A549 (cell line): ENCODE measurements around the gene SLC25A48.

ENCODE experiments used
- FOXS1 ChIP-seq: fragments of 250-450 bp; sonication (Bioruptor Pico); IDR thresholded peaks from 2 replicates; pipeline ENCODE4 v1.5.0; 2020; ENCODE audit warnings: mild to moderate bottlenecking, moderate library complexity
- POLR2A ChIP-seq: IDR thresholded peaks from 2 replicates; pipeline ENCODE4 v1.6.1; 2012; ENCODE audit warnings: mild to moderate bottlenecking, low read length
- TF ChIP-seq, protein P1 (sequence below): fragments of 250-450 bp; sonication (Bioruptor Pico); IDR thresholded peaks from 2 replicates; pipeline ENCODE4 v1.5.0; 2021; ENCODE audit warnings: mild to moderate bottlenecking, moderate library complexity, borderline replicate concordance
- TF ChIP-seq, protein P2 (sequence below): fragments of >200 bp; sonication (Bioruptor Twin); formaldehyde crosslinking; IDR thresholded peaks from 3 replicates; pipeline ENCODE4 v1.5.1; 2016

DNA sequence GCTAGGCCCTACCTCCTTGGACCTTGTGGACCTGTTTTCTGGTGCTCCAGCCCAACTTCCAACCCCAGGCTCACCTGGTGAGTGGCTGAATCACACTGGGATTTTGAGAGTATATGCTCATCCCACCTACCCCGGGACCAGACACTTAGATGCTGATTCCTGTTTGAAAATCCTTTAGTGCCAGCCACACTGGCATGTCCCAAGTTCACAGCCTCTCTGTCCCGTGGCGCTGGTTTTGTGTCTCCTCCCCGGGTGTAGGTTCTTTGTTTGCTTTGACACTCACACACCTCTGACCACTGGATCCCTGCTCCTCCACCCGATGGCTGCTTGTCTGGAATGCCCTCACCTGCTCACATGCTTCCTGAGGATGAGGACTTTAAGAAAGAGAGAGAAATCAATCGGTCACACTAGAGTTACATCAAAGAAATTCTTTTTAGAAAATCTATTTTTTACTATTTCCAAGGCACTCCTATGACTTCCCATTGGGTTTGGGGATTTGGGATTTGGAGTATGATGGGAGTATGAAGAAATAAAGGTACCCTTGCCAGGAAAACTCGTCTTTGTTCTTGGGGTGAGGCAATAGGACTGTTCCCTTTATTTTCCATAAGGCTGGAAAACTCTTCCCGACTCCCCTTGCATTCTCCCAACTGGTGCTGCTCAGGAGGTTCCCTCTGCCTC lies 7.3 kb upstream of the SLC25A48 start:
- TF ChIP-seq POLR2A (no peak), FOXS1 (CRISPR knock-in tag) (no peak)
- TF ChIP-seq, protein P1, sequence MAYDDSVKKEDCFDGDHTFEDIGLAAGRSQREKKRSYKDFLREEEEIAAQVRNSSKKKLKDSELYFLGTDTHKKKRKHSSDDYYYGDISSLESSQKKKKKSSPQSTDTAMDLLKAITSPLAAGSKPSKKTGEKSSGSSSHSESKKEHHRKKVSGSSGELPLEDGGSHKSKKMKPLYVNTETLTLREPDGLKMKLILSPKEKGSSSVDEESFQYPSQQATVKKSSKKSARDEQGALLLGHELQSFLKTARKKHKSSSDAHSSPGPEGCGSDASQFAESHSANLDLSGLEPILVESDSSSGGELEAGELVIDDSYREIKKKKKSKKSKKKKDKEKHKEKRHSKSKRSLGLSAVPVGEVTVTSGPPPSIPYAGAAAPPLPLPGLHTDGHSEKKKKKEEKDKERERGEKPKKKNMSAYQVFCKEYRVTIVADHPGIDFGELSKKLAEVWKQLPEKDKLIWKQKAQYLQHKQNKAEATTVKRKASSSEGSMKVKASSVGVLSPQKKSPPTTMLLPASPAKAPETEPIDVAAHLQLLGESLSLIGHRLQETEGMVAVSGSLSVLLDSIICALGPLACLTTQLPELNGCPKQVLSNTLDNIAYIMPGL (CRISPR knock-in tag) = no peak
- TF ChIP-seq, protein P2, sequence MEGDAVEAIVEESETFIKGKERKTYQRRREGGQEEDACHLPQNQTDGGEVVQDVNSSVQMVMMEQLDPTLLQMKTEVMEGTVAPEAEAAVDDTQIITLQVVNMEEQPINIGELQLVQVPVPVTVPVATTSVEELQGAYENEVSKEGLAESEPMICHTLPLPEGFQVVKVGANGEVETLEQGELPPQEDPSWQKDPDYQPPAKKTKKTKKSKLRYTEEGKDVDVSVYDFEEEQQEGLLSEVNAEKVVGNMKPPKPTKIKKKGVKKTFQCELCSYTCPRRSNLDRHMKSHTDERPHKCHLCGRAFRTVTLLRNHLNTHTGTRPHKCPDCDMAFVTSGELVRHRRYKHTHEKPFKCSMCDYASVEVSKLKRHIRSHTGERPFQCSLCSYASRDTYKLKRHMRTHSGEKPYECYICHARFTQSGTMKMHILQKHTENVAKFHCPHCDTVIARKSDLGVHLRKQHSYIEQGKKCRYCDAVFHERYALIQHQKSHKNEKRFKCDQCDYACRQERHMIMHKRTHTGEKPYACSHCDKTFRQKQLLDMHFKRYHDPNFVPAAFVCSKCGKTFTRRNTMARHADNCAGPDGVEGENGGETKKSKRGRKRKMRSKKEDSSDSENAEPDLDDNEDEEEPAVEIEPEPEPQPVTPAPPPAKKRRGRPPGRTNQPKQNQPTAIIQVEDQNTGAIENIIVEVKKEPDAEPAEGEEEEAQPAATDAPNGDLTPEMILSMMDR = no peak
